ENCODE data around the gene CALN1.
"Not testable (repeated sequence)": the region's sequence is repeated elsewhere in the genome, so short reads cannot be mapped to it uniquely, and the experiment has no call there.

DNA sequence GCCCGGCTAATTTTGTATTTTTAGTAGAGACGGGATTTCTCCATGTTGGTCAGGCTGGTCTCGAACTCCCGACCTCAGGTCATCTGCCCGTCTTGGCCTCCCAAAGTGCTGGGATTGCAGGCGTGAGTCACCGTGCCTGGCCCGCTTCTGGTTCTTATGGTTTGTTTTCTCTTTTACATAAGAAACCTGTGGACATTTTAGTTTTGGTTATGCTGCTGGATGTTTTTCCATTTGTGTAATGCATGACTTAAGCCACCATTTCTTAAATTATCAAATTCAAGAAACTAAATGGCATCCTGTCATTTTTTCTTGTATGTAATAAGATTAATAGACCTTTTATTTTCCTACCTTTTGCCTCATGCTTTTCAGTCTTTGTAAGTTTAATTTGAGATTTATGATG, 589.7 kb downstream of the CALN1 start:
- not testable (repeated sequence) for TF ChIP-seq POLR2A (IDR thresholded peaks at IDR 0.05)
- TF ChIP-seq, protein P1, sequence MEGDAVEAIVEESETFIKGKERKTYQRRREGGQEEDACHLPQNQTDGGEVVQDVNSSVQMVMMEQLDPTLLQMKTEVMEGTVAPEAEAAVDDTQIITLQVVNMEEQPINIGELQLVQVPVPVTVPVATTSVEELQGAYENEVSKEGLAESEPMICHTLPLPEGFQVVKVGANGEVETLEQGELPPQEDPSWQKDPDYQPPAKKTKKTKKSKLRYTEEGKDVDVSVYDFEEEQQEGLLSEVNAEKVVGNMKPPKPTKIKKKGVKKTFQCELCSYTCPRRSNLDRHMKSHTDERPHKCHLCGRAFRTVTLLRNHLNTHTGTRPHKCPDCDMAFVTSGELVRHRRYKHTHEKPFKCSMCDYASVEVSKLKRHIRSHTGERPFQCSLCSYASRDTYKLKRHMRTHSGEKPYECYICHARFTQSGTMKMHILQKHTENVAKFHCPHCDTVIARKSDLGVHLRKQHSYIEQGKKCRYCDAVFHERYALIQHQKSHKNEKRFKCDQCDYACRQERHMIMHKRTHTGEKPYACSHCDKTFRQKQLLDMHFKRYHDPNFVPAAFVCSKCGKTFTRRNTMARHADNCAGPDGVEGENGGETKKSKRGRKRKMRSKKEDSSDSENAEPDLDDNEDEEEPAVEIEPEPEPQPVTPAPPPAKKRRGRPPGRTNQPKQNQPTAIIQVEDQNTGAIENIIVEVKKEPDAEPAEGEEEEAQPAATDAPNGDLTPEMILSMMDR (IDR thresholded peaks at IDR 0.05) = not testable (repeated sequence)
